HK-2 (cell line): ENCODE measurements around the gene PTGR2.
"Not testable (repeated sequence)": the region's sequence is repeated elsewhere in the genome, so short reads cannot be mapped to it uniquely, and the experiment has no call there.

Experiments
- DNase-seq: peaks from one replicate; pipeline ENCODE4 v3.0.0-alpha.2; 2018; ENCODE audit not compliant: unreplicated experiment

PTGR2 gene

GRCh38 chr14:73833034-73833433 lies 18.6 kb upstream of the PTGR2 start:
- peak; percentile 25 for DNase-seq

GRCh38 chr14:73833530-73834260 lies 17.9 kb upstream of the PTGR2 start:
- peak; percentile 90 for DNase-seq

GRCh38 chr14:73834261-73834625 lies 17.4 kb upstream of the PTGR2 start:
- peak; percentile 46 for DNase-seq

GRCh38 chr14:73838293-73839034 lies 13.2 kb upstream of the PTGR2 start:
- DNase-seq, result not testable (repeated sequence)

- no peak for DNase-seq
Measured at GRCh38 chr14:73842201-73842600, 9.4 kb upstream of the PTGR2 start.

GRCh38 chr14:73842851-73843250 lies 8.8 kb upstream of the PTGR2 start:
- no peak for DNase-seq

GRCh38 chr14:73843296-73843695 lies 8.3 kb upstream of the PTGR2 start:
- DNase-seq, result no peak

- DNase-seq, result no peak
Measured at GRCh38 chr14:73846947-73847346, 4.7 kb upstream of the PTGR2 start.

GRCh38 chr14:73851000-73851399 lies 631 bp upstream of the PTGR2 start:
- DNase-seq, result no peak

GRCh38 chr14:73859145-73859544 lies 7.5 kb downstream of the PTGR2 start:
- no peak for DNase-seq

GRCh38 chr14:73861073-73861472 lies 9.4 kb downstream of the PTGR2 start:
- DNase-seq, result no peak

- DNase-seq, result no peak
Measured at GRCh38 chr14:73862480-73862879, 10.8 kb downstream of the PTGR2 start.

GRCh38 chr14:73863209-73863608 lies 11.6 kb downstream of the PTGR2 start:
- no peak for DNase-seq

- DNase-seq, result no peak
Measured at GRCh38 chr14:73865534-73866113, 14.0 kb downstream of the PTGR2 start.

GRCh38 chr14:73869754-73870153 lies 18.1 kb downstream of the PTGR2 start:
- DNase-seq, result not testable (repeated sequence)

GRCh38 chr14:73870525-73871235 lies 19.0 kb downstream of the PTGR2 start:
- DNase-seq, result no peak

GRCh38 chr14:73873660-73874059 lies 22.0 kb downstream of the PTGR2 start:
- DNase-seq, result no peak

- DNase-seq, result no peak
Measured at GRCh38 chr14:73877790-73878189, 26.2 kb downstream of the PTGR2 start.

- no peak for DNase-seq
Measured at GRCh38 chr14:73878436-73878835, 26.8 kb downstream of the PTGR2 start.

GRCh38 chr14:73879027-73879426 lies 27.4 kb downstream of the PTGR2 start:
- no peak for DNase-seq

GRCh38 chr14:73884438-73885190 lies 33.0 kb downstream of the PTGR2 start:
- no peak for DNase-seq
